ENCODE data around the gene TMEM185B.
"Not testable (repeated sequence)": the region's sequence is repeated elsewhere in the genome, so short reads cannot be mapped to it uniquely, and the experiment has no call there.

The TMEM185B gene

DNA sequence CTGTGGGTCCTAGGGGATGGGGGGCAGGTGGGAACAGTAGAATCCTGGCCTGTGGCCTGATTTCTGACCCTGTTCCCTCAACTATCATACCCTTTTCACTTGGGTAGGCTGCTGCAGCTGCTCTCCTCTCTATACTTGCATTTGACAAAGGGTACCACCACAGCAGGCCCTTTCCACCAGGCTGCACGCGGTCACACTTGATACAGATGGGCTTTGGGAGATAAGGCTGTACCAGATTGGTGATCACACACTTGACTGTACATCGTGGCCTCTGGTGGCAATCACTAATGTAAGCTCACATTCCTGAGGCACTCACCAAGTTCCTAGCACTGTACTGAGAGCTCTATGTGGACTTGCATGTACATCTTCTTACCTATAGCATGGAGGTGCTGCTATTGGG is 27.9 kb upstream of the TMEM185B start:
- DNase-seq: no peak

DNA sequence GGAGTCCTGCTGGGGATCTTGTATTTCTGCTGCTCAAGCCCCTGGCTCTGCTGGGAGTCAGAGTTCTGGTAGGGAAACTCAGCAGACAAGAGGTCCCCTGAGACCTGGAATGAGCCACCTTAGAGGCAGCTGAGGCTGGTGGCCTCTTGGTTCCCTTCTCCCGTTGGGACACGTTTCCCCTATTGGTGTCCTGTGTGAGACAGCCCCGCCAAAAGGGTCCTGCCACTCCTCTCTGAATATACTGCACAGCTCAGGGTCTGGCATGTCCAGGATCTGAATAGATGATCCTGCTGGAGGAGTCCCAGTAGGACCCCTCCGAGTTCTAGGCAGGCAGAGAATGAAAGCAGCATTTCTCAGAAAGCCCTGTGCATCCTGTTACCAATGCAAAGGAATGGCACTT is 27.4 kb upstream of the TMEM185B start:
- DNase-seq: no peak

DNA sequence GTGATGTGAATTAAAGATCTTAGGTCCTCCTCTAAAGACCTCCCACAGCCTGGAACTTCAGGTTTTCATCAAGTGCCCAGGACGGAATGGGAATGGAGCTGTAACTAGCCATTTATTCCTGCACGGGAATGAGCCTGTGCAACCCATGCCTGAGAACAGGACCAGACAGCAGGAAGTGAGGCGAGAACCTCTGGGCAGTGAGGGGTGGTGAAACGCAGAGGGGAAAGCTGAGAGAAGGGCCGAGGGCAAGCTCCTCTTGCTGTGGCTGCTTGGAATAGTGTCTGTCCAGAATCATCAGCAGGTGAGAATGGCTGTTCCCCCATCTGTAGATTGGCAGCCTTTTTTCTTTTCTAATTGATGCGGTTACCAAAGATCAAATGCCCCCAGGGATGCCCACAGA is 24.7 kb upstream of the TMEM185B start:
- no peak for DNase-seq

DNA sequence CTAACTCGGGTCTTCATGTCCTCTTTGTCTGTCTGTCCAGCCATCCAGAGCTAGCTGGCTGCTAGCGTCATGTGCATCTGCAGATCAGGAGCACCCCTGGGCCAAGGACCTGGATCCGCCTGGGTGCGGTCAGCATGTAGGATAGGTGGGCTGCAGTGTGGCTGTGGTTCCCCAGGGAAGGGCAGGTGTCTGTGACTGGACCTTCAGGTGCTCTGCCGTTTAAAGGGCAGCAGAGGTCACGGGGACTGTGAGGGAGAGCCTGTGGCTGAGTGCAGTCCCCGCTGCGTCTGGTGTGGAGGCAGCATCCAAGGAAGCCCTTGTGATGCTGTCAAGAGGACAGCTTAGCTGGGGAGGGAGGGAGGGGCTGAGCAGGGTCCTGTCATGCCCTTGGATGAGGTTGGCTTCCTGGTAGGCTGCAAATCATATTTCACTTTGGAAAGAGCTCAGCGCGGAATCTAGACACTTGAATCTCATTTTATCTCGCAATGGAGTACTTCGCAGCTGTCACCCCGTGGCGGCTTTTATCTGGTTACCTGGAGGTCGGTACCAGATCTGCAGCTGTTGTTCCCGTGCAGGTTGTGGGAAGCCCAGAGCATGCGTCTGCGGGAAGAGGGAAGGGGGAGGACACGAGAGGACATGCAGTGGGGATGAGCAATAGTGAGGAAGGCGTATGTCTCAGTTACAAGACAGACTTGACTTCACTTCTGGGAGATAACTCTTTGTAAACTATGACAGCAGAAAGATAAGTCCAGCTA is 23.5 kb upstream of the TMEM185B start:
- no peak for DNase-seq

DNA sequence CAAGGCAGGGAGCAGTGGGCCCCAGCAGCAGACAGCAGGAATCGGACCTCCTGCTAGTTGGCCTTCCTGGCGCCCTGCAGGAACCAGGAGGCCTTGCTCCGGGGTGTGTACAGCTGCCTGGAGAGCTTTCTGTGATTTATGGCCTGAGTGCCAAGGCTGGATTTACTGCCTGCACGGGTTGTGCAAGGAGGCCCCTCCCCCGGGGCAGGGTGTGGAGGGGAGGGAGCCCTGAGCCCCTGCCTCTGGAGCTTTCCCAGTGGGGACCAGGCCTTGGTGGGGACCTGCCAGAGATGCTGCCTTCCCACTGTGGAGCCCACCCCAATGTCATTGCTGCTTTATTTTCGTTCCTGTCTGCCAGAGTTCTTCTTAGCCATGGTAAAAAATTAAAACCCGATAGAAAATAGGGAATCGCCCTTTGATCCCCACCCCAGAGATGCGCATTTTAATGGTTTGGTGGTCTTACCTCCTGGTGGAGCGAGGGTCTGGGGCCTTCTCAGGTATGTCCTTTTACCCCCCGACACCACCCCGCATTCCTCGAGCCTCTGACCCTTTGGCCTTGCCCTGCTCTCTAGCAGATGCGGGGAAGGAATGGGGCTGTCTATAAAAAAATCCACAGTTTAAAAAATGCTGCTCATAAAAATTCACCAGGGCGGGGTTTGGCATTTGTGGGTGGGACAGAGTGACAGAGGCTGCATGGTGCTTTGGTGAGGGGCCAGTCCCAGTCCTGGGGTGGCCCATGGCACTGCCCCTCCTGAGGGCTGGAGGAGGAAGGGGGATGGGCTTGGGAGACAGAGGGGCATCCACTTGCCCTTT is 22.5 kb upstream of the TMEM185B start:
- DNase-seq: no peak

DNA sequence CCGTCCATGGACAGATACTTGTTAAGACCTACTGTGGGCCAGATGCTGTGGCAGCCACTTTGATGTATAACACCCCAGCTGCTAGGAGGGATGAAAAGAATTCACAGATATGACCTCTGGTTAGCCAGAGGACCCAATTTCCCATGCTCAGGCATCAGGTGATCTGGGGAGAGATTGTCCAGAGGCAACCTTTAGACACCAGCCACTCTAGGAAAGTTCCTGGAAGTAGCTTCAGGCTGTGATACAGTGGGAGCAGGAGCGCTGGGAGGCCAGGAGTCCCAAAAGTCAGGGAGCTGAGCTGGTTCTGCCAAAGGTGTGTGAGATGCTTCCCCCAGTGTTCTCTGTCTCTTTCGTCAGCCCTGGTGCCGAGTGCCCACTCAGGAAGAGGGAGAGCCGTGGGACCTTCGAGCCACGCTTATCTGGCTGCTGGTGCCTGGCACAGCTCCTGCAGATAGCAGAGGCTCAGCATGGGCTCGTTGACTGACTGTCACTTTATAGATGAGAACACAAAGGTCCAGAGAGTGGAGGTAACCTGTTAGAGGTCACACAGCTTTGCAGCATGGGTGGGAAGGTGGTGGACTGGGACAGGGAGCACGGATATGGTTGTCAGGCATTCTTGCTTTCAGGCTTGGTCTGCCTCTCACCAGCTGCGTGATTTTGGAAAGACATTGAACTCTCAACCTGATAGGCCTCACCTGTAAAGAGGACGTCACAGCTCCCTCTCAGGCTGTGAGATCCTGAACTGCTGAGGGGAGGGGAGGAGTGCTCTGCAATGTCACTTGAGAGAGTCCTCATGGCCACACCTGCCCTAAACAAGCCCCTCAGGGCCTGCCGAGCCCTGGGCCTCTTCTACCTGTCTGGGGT is 21.7 kb upstream of the TMEM185B start:
- DNase-seq: no peak

DNA sequence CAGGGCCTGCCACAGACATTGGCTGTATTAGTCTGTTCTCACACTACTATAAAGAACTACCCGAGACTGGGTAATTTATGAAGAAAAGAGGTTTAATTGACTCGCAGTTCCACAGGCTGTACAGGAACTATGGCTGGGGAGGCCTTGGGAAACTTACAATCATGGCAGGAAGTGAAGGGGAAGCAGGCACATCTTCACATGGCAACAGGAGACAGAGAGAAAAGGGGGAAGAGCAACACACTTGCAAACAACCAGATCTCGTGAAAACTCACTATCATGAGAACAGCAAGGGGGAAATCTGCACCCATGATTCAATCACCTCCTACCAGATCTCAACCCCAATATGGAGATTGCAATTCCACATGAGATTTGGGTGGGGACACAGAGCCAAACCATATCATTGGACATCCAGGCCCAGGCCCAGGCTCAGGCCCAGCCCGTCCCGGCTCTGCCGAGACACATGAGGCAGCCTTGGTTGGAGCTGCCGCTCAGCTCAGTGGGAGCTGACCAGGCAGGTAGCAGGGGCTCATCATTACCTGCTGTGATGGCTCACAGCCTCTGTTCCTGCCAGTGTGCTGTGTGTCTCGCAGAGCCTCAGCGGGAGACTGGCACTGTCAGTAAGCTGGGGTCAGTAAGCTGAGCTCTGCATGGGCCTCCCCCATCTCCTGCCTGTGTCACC is 20.8 kb upstream of the TMEM185B start:
- DNase-seq: no peak

DNA sequence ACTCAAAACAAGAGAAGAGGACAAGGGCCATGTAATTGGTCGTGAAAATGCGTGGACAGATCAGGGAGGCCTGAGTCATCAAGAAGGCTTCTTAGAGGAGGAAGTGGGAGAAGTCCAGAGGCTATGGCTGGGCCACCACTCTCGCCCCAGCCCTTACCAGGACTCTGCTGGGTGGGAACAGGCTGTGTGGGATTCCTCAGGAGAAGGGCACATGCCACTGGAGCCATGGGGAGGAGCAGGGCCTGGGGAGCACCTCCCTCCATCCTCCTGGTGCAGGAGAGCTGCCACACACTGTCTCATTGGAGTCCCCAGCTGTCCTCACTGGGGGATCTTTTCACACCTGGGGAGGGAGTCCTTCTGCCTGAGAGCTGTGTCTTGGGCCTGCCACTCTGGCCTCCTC is 20.0 kb upstream of the TMEM185B start:
- DNase-seq: no peak

DNA sequence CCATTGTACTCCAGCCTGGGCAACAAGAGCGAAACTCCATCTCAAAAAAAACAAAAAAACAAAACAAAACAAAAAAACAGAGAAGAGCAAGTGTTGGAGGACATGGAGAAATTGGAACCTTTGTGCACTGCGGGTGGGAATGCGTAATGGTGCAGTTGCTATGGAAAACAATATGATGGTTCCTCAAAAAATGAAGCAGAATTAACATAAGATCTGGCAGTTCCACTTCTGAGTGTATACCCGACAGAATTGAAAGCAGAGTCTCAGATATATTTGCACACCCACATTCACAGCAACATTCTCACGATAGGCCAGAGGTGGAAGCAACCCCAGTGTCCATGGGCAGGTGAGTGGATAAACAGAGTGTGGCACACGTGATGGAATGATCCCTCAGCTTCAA is 18.5 kb upstream of the TMEM185B start:
- no peak for DNase-seq

DNA sequence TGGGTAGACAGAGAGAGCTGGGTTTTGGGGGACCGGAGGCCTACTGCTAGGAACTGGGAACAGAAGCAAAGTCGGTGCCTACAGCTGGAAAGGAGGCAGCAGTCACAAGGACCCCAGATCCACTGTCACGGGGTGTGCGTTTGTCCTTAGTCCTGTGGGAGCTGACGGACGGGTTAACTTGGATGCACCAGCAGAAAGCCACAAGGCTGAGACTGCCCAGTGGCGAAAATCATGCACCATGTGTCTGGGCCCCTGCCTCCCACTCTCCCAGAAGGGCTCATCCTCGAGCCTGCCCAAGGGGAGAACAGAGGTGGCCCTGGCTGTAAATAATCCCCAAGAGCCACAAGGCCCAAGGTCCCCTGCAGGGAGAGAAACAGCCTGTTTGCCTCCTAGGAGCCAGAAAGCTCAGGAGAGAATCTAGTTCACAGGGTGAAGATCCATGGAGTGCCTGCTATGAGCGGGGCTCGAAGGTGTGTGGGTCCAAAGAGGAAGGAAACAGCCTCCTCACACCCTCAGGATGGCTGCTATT is 17.8 kb upstream of the TMEM185B start:
- DNase-seq: no peak

DNA sequence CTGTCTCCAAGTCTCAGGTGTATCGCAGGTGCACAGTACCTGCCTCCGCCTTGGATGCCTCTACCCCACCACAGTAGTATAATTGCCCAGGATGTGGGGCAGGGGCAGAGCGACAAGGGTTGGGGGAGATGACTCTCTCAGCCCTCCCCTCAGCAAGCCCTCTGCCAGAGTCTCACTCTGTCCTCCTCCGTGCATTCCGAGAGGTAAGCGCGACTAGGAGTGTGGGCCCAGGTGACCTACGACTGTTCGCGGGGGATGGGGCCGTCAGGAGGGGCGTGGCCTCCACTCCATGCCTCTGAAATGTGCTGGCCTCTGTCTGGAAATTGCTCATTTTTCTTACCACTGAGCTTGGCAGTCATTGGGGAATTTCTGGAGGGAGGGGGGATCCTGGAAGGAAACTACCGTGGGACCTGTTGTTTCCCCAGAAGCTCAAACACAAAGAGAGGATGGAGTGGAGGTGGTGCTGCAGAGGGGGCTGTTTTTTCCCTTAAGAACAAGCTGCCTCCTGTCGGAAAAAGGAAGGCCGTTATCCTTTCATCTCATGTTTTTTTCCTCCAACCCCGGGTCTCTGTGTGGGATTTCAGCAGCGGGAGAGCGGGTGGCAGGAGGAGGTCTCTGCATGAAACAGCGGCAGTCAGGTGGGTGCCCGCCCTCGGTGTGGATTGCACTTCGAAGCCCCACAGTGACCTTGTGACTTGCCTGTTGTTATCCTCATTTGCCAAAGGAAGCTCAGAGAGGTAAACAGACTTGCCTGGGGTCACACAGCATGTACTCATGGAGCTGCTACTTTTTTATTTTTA is 16.5 kb upstream of the TMEM185B start:
- DNase-seq: no peak

DNA sequence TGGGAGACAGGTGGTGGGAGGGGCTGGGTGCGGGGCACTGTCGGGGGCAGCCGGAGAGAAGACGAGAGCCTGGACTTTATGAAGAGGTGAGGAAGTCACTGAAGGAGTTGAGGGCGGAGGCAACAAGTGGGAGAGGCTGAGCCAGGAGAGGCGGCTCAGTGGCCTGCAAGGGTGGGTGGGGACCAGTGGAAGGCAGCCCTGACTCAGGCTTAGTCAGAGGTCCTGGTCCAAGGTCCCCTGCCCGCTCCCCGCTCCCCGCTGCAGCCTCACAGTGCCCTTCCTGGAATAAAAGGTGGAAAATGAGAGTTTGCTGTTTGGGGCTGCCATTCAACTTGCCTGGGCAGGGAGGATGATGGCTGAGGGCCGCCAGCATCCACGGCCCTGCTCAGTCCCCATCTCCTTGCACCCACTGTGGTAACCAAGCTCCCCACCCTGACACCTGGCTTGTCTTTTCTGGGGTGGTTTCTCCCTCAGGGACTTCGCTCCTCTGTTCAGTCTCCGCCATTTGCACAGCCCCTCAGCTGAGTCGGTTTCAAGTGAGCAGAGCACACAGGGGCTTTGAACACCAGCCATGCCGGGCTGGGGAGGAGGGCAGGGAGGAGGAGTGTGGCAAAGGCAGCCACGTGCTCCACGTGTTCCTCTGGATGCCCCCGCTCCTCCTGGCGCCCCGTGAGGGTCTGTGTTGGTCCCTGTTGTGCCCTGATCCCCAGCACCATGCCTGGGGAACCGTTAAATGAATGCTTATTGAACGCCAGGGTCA is 15.7 kb upstream of the TMEM185B start:
- no peak for DNase-seq

DNA sequence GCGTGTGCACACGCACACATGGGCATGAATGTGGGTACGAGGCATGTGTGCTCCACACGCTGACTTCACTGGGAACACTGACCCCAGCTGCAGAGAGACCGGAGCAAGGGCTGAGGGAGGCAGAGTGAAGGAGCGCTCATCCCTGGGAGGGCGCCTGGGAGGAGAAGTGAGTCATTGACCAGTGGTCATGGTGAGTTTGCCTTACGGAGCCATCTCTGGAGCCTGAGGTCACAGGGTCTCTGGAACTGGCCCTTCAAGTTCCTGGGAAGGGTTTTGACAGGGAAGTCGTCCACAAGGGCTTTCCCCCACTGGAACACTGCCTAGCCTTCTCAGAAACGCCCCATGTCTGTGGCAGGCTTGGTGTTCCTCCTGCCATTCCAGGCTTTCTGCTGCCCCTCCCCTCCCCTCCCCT is 14.3 kb upstream of the TMEM185B start:
- no peak for DNase-seq

DNA sequence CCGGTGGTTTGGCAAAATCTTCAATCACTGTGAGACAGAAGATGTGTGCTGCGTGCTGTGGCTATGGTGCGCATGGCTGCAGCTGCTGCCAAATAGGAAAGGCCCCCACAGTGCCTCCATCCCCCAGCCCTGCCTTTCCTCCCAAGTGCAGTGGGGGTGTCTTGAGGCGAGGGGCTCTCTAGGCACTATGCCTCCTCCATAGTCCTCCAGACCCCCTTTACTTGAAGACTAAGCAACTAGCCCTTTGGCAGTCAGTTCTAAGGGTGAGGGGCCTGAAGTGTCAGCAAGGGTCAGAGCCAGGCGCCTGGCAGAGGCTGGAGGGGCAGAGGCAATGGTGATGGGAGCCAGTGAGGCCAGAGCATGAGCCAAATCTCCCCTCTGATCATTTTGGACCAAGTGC is 13.6 kb upstream of the TMEM185B start:
- DNase-seq: no peak

DNA sequence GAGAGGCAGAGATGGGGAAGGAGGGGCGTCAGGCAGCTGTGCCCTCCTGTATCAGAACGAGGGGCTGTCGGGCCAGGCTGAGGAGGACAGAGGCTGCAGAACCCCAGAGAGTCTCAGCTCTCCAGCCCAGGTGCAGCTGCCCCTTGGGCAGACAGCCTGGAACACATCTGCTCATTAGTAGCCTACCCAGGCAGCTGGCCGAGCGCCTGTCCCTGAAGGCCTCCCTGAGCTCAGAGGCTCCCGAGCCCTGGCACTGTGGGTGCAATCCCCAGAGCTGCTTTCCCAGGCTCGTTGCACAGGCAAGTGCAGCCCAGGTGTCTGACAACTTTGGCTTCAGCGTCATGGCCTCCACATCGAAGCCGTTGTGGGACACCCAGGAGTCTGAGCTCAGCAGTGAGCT is 13.1 kb upstream of the TMEM185B start:
- DNase-seq: no peak

DNA sequence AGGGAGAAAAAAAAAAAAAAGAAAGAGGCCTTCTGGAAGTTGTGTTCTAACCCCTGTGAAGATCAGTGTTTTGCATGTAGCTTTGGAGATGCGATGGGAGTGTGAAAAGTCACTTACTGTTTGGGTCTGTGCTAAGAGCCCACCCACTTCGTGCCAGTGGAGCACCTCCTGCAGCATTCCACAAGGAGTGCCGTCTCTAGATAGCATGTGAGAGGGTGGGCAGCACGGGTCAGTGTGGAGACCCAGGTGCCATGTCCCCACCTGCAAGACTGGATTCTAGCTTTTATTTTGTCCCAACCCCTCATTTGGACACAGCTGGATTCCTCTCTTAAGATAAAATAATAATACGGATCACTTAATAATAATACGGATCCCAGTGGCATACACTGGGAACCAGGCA is 12.5 kb upstream of the TMEM185B start:
- no peak for DNase-seq

DNA sequence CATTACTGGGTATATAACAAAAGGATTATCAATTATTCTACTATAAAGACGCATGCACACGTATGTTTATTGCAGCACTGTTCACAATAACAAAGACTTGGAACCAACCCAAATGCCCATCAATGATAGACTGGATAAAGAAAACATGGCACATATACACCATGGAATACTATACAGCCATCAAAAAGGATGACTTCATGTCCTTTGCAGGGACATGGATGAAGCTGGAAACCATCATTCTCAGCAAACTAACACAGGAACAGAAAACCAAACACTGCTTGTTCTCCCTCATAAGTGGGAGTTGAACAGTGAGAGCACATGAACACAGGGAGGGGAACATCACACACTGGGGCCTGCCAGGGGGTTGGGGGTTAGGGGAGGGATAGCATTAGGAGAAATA is 12.0 kb upstream of the TMEM185B start:
- not testable (repeated sequence) for DNase-seq

DNA sequence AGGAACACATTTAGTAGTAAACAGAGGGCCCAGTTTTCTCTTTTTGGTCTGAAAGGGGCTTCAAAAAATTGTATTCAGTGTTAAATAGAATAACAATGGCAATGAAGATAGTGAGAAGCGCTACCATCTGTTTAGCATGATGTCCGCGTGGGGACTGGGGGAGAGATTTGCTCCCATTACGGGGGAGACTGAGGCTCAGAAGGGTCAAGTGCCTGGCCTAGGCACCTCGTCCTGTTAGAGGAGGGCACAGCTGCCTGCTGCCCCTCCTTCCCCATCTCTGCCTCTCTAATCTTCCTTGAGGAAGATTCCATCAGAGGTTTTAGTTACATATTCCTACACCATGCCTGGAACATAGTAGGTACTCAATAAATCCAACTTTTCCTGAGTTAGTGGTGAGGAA is 10.1 kb upstream of the TMEM185B start:
- no peak for DNase-seq

DNA sequence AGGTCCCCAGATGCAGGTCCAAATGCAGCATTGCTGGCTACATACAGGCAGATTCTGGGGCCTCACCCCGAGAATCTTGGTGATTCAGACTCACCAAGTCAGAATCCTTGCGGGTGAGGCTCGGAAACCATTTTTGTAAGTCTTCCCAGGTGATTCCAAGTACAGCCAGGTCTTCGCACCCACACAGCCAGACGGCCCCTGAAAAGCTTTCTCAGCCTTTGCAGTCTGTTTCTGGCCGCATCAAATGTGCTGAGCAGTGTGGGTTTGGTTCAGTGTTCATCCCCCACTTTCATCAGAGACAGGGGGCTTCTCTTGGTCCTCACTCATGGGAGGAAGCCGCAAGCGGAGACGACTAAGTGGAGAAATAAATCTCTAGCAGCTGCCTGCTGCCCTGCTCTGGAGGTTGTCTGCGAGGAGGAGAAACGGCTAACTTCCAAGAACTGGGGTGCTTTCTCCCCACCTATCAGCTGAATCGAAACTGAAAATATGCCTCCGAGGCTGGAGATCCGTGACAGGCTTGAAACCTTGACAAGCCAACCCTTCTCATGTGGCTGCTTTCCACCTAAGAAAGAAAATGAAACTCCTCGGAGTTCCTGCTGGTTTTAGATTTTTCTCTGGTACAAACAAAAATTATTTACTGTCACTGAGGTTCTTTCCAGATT is 8.9 kb upstream of the TMEM185B start:
- DNase-seq: peak; percentile 73

DNA sequence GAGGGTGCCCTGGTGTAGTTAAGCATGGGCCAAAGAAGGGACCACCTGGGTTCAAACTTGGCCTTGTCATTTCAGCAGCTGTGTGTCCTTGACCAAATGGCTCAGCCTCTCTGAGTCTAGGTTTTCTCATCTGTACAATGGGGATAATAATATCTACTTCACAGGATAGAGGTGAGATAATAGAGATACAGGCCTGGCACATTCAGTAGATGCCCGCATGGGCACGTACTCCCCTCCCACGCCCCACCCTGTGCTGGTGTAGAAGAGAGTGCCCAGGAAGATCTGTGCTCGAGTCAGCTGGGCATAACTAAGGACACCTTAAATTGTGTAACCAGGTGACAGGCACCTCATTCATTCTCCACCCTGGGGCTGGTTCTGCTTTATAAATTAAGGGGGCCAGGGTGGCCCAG is 8.4 kb upstream of the TMEM185B start:
- DNase-seq: peak; percentile 52
